Kidney (tissue), 14 donors: ENCODE measurements around the gene PIP4K2C. TPM values are rescaled to one million over a fixed set of nuclear protein-coding genes. Genes with fewer than 3 reads are reported as not detected.
"Not testable (repeated sequence)": the region's sequence is repeated elsewhere in the genome, so short reads cannot be mapped to it uniquely, and the experiment has no call there.

ENCODE experiments used
- DNase-seq, 5 donors: peaks; one replicate each; pipeline ENCODE4 v3.0.0-alpha.2; 2013 to 2020
- FAIRE-seq: peaks from 2 replicates; lab custom pipeline; 2012; peaks lifted over from hg19 to GRCh38; lab: Jason Lieb, UNC
- H3K27ac ChIP-seq, 2 donors: one replicate each; pipeline ENCODE4 v1.7.0; 2013; ENCODE audit warnings: low read depth in 2 of 2, low read length in 2 of 2, inconsistent platforms in 1 of 2
- H3K27me3 ChIP-seq: one replicate; pipeline ENCODE4 v1.7.1; 2013; ENCODE audit warnings: low read length, inconsistent platforms; ENCODE audit not compliant: control insufficient read depth, insufficient read depth
- H3K36me3 ChIP-seq, 3 donors: one replicate each; pipeline versions ENCODE4 v1.7.0 to v1.7.1; 2013; ENCODE audit warnings: low read length in 3 of 3, control low read depth in 1 of 3, inconsistent platforms in 1 of 3; ENCODE audit not compliant: insufficient read depth in 3 of 3, control insufficient read depth in 2 of 3
- H3K4me1 ChIP-seq, 3 donors: one replicate each; pipeline versions ENCODE4 v1.7.0 to v1.7.1; 2013; ENCODE audit warnings: low read length in 3 of 3, inconsistent platforms in 1 of 3, low read depth in 1 of 3; ENCODE audit not compliant: control insufficient read depth in 2 of 3, insufficient read depth in 2 of 3
- H3K4me3 ChIP-seq, 3 donors: one replicate each; pipeline versions ENCODE4 v1.7.0 to v1.8.1; 2013; ENCODE audit warnings: low read length in 3 of 3, control low read depth in 1 of 3, inconsistent platforms in 1 of 3
- H3K9ac ChIP-seq, 3 donors: one replicate each; pipeline versions ENCODE4 v1.7.0 to v1.7.1; 2013; ENCODE audit warnings: low read length in 3 of 3, control low read depth in 1 of 3, inconsistent platforms in 1 of 3
- H3K9me3 ChIP-seq, 3 donors: one replicate each; pipeline versions ENCODE4 v1.7.0 to v1.7.1; 2013; ENCODE audit warnings: low read length in 3 of 3, control low read depth in 1 of 3, inconsistent platforms in 1 of 3; ENCODE audit not compliant: control insufficient read depth in 2 of 3, insufficient read depth in 1 of 3
- intact Hi-C: fragments of 100-400 bp; cut with DNase I; formaldehyde crosslinking; loops from one replicate; pipeline ENCODE4 v1.11.1; 2022
- polyA plus RNA-seq: library from polyadenylated mRNA; stranded (reverse); fragments of 350-450 nt; fragmentation: Illumina TruSeq; extraction: RNeasy Lipid Tissue Mini Kit (QIAGEN cat#74804); gene quantifications from one replicate; pipeline ENCODE4 v1.2.3, GENCODE V29; 2014; ENCODE audit warnings: low read depth, low replicate concordance; ENCODE audit not compliant: insufficient read depth
- total RNA-seq: library from RNA; stranded (reverse); fragmentation: NEBNext Ultra II Directional; extraction: Animal tissue kit (Norgen Biotek cat#: 25700); gene quantifications from one replicate; pipeline ENCODE4 v1.2.1, GENCODE V29; 2021
- TF ChIP-seq, protein P1 (sequence below): IDR thresholded peaks from 3 replicates; pipeline ENCODE4 v1.5.1; 2012; ENCODE audit warnings: mild to moderate bottlenecking, moderate library complexity, borderline replicate concordance; ENCODE audit not compliant: insufficient read depth; ENCODE audit errors: extremely low read depth
- donor health status: control.
- donor health status: control.
- donor health status: control.
- donor health status: control.
- donor health status: control.
- donor health status: DM: yes; HTN: yes; CAD: no.
- donor health status: Normal renal cell carcinoma (clear cell type).

Gene PIP4K2C
- total and polyA plus RNA-seq, 2 donors from 2014 or later: 43.2 to 52.4 TPM

DNA sequence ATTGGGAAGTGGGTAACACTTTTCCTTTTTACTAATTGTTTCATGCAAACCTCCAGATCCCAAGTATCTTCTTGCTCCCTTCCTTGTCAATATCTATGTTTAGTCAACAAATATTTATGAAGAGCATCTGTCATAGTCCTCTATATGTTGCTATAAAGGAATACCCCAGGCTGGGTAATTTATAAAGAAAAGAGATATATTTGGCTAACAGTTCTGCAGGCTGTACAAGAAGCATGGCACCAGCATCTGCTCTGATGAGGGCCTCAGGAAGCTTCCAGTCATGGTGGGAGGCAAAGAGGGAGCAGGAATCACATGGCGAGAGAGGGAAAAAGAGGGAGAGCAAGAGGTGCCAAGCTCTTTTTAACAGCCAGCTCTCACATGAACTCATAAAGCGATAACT is 36.5 kb upstream of the PIP4K2C start:
- TF ChIP-seq, protein P1, sequence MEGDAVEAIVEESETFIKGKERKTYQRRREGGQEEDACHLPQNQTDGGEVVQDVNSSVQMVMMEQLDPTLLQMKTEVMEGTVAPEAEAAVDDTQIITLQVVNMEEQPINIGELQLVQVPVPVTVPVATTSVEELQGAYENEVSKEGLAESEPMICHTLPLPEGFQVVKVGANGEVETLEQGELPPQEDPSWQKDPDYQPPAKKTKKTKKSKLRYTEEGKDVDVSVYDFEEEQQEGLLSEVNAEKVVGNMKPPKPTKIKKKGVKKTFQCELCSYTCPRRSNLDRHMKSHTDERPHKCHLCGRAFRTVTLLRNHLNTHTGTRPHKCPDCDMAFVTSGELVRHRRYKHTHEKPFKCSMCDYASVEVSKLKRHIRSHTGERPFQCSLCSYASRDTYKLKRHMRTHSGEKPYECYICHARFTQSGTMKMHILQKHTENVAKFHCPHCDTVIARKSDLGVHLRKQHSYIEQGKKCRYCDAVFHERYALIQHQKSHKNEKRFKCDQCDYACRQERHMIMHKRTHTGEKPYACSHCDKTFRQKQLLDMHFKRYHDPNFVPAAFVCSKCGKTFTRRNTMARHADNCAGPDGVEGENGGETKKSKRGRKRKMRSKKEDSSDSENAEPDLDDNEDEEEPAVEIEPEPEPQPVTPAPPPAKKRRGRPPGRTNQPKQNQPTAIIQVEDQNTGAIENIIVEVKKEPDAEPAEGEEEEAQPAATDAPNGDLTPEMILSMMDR: no peak
- DNase-seq: no peak
- no peak for FAIRE-seq
- Histone ChIP-seq H3K27ac (no peak overlapping the region), H3K27me3 (peaks cover 4% of the 10 kb centered on the region), H3K9me3 (no peaks in the 10 kb centered on the region), H3K4me3 (no peak overlapping the region), H3K4me1 (peaks cover 0 to 5% (median 0%) of the 10 kb centered on the region in 3 donors), H3K9ac (no peak overlapping the region), H3K36me3 (no peaks in the 10 kb centered on the region)
- intact Hi-C loops: no loop called here

DNA sequence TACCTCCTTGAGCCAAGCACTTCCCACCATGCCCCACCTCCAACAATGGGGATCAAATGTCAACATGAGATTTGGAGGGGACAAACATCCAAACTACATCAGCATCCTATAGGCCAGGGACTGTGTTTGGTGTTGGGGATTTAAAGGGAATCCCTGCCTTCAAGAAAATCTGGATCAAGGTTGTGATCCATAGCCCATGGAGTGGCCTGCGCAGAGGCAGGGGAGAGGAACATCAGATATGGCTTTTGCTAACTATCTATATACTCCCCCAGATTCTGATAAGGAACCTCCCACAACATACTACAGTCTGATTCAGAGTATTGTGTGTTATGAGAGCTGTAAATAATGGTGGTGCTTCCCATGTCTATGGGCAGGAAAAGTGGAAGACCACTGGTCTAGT is 36.1 kb upstream of the PIP4K2C start:
- H3K27ac ChIP-seq: no peak overlapping the region
- H3K27me3 ChIP-seq: peaks cover 2% of the 10 kb centered on the region
- DNase-seq (no peak), FAIRE-seq (no peak)
- H3K4me3 ChIP-seq: no peak overlapping the region
- H3K9ac ChIP-seq: no peak overlapping the region
- H3K4me1 ChIP-seq: peaks cover 0 to 3% (median 0%) of the 10 kb centered on the region in 3 donors
- intact Hi-C loops: no loop called here
- TF ChIP-seq, protein P1: no peak
- no peaks in the 10 kb centered on the region for H3K36me3 ChIP-seq
- H3K9me3 ChIP-seq: no peaks in the 10 kb centered on the region

DNA sequence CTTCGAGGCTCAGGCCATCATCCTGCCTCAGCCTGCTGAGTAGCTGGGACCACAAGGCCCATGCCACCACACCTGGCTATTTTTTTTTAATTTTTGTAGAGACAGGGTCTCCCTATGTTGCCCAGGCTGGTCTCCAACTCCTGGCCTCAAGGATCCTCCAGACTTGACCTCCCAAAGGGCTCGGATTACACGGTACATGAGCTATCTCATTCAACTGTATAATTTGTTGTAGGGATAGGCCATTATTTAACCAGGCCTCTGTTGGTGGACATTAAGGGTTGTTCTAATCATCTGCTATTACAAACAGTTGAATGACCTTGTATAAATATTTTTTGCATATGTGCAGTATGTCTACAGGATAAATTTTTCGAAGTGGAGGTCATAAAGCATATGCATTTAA is 32.1 kb upstream of the PIP4K2C start:
- no peaks in the 10 kb centered on the region for H3K4me1 ChIP-seq
- TF ChIP-seq, protein P1: no peak
- no peak overlapping the region for H3K9ac ChIP-seq
- peaks cover 2% of the 10 kb centered on the region for H3K27me3 ChIP-seq
- FAIRE-seq: no peak
- H3K36me3 ChIP-seq: no peaks in the 10 kb centered on the region
- H3K27ac ChIP-seq: no peak overlapping the region
- H3K4me3 ChIP-seq: no peak overlapping the region
- H3K9me3 ChIP-seq: no peaks in the 10 kb centered on the region
- DNase-seq: no peak
- intact Hi-C loops: no loop called here

DNA sequence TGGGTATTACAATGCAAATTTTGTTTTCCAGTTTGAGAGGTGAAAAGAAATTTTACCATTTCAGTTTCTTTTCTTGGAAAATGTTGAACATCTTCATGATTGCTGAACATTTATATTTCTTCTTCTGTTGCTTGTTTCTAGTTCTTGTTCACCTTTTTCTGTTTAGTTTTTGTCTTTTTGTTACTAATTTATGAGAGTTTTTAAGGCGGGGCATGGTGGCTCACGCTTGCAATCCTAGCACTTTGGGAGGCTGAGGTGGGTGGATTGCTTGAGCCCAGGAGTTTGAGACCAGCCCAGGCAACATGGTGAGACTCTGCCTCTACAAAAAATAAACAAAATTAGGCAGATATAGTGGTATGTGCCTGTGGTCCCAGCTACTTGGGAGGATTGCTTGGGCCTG is 30.5 kb upstream of the PIP4K2C start:
- H3K4me1 ChIP-seq: no peaks in the 10 kb centered on the region
- no peak for DNase-seq
- no peak overlapping the region for H3K9ac ChIP-seq
- H3K27me3 ChIP-seq: no peaks in the 10 kb centered on the region
- H3K27ac ChIP-seq: no peak overlapping the region
- TF ChIP-seq, protein P1: no peak
- no peaks in the 10 kb centered on the region for H3K9me3 ChIP-seq
- H3K4me3 ChIP-seq: no peak overlapping the region
- FAIRE-seq: no peak
- intact Hi-C loops: no loop called here
- H3K36me3 ChIP-seq: no peaks in the 10 kb centered on the region

DNA sequence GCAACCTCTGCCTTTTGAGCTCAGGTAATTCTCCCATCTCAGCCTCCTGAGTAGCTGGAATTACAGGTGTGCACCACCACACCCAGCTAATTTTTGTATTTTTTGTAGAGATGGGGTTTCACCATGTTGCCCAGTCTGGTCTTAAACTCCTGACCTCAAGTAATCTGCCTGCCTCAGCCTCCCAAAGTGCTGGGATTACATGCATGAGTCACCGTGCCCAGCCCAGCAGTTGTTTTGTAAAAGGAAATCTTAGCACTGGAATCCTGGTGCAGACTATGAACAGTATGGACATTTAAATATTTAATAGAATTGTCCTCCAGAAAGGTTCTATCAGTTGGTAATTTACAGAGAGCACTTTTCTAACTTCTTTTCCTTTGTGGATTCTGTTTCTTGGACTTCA is 29.9 kb upstream of the PIP4K2C start:
- H3K36me3 ChIP-seq, H3K4me3 ChIP-seq, H3K27me3 ChIP-seq, FAIRE-seq, intact Hi-C loops, H3K27ac ChIP-seq, H3K9ac ChIP-seq, H3K9me3 ChIP-seq, DNase-seq, H3K4me1 ChIP-seq: not testable (repeated sequence)
